ENCODE measurements around the gene PTPRCAP.

DNA sequence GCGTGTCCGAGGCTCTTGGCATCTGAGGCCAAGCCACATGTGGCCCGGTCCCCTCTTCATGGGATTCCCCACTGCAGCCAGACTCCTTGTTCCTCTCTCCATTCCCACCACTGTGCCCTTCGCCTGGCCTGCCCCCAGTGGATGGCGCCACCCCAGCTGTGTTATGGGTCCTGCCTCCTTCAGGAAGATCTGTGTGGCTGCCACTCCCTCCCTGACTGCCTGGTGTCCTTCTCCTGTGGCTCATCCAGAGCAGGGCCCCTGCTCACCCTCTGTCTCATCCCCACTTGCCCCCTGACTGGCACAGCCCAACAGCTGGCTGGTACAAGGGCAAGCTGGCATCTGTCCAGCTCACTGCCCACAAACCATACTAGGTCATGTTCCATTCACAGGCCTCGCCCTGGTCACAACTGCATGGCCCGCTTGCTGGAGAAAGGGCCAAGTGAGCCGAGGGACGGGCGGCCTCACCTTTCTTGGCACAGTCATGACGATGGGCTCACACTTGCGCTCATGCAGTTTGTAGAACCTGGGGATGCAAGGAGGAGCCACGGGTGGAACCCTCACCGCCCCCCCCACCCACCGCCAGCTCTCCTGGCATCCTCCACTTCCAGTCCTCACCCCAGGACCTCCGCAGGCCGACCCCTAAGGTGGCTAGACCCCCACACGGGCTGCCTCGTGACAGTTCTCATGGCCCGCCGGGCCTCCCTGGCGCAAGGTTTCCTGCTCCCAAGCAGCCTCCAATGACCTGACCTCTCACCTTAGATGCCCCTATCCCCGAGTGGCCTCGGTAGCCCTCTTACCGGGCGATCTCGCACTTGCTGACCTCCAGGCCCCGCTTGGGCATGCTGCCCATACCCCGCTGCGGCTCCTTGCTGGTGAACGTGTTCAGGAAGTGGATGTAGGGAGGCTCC is 2.1 kb upstream of the PTPRCAP start:
- TF ChIP-seq, protein P1, sequence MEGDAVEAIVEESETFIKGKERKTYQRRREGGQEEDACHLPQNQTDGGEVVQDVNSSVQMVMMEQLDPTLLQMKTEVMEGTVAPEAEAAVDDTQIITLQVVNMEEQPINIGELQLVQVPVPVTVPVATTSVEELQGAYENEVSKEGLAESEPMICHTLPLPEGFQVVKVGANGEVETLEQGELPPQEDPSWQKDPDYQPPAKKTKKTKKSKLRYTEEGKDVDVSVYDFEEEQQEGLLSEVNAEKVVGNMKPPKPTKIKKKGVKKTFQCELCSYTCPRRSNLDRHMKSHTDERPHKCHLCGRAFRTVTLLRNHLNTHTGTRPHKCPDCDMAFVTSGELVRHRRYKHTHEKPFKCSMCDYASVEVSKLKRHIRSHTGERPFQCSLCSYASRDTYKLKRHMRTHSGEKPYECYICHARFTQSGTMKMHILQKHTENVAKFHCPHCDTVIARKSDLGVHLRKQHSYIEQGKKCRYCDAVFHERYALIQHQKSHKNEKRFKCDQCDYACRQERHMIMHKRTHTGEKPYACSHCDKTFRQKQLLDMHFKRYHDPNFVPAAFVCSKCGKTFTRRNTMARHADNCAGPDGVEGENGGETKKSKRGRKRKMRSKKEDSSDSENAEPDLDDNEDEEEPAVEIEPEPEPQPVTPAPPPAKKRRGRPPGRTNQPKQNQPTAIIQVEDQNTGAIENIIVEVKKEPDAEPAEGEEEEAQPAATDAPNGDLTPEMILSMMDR (IDR thresholded peaks at IDR 0.05) = peak; percentile 39
- no peak for TF ChIP-seq ZFX (IDR thresholded peaks at IDR 0.05; ENCODE audit: borderline replicate concordance)
